Rectal smooth muscle tissue (tissue), 1 donor: Measurements from ENCODE around the gene CLPTM1L.
"Not testable (repeated sequence)": the region's sequence is repeated elsewhere in the genome, so short reads cannot be mapped to it uniquely, and the experiment has no call there.

ENCODE experiments used
- H3K27ac ChIP-seq: one replicate; pipeline ENCODE4 v1.7.0; 2013; ENCODE audit warnings: low read depth, low read length, inconsistent platforms
- H3K27me3 ChIP-seq: one replicate; pipeline ENCODE4 v1.7.0; 2013; ENCODE audit warnings: low read length; ENCODE audit not compliant: control insufficient read depth, insufficient read depth
- H3K36me3 ChIP-seq: one replicate; pipeline ENCODE4 v1.7.0; 2013; ENCODE audit warnings: low read length; ENCODE audit not compliant: control insufficient read depth, insufficient read depth
- H3K4me1 ChIP-seq: one replicate; pipeline ENCODE4 v1.7.0; 2013; ENCODE audit warnings: low read length; ENCODE audit not compliant: control insufficient read depth, insufficient read depth
- H3K4me3 ChIP-seq: one replicate; pipeline ENCODE4 v1.7.0; 2013; ENCODE audit warnings: low read length
- H3K9ac ChIP-seq: one replicate; pipeline ENCODE4 v1.7.0; 2013; ENCODE audit warnings: low read length

Gene CLPTM1L

GRCh38 chr5:1363160-1363559 is 18.3 kb upstream of the CLPTM1L start:
- Histone ChIP-seq H3K4me3 (no peak overlapping the region), H3K27ac (no peak overlapping the region), H3K36me3 (no peaks in the 10 kb centered on the region), H3K9ac (no peak overlapping the region), H3K27me3 (peaks cover 3% of the 10 kb centered on the region), H3K4me1 (no peaks in the 10 kb centered on the region)

- H3K9ac ChIP-seq, result no peak overlapping the region
- no peak overlapping the region for H3K4me3 ChIP-seq
- no peaks in the 10 kb centered on the region for H3K4me1 ChIP-seq
- H3K36me3 ChIP-seq, result no peaks in the 10 kb centered on the region
- H3K27me3 ChIP-seq, result peaks cover 3% of the 10 kb centered on the region
- no peak overlapping the region for H3K27ac ChIP-seq
Observed at GRCh38 chr5:1362242-1363015, 17.5 kb upstream of the CLPTM1L start.

DNA sequence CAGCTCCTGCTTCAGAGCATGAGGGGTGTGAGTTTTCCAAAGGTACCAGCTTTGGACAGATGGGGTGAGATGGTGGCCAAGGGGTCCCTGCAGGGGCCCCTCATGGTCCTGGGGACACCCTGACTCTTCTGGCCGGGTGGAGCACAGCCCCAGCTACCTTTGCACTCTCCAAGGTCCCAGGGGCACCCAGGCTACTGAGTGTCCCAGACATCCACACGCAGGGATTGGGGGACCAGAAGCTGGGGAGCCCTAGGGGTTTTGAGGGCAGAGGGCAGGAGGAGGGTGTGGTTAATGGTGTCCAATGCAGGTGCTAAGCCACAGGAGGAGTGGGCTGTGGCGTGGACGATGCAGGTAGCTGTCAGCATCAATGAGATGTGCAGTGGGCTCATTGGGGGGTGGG is 16.0 kb upstream of the CLPTM1L start:
- H3K27ac ChIP-seq, result no peak overlapping the region

DNA sequence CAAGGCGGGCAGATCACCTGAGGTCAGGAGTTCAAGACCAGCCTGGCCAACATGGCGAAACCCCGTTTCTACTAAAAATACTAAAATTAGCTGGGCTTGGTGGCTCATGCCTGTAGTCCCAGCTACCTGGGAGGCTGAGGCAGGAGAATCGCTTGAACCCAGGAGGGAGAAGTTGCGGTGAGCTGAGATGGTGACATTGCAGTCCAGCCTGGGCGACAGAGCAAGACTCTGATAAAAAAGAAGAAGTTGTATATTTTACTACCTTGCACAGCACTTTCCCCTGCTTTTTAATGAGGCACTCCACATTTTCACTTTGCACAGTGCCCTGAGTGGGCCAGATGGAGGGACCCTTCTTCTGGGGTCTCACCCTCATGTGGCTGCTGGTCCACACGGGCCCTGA is 15.5 kb upstream of the CLPTM1L start:
- H3K36me3 ChIP-seq, H3K27me3 ChIP-seq, H3K9ac ChIP-seq, H3K4me3 ChIP-seq, H3K4me1 ChIP-seq, H3K27ac ChIP-seq: not testable (repeated sequence)

More for the DNA sequence above, 16.0 kb upstream of the CLPTM1L start:
- no peak overlapping the region for H3K4me3 ChIP-seq
- H3K4me1 ChIP-seq, result no peaks in the 10 kb centered on the region
- peaks cover 3% of the 10 kb centered on the region for H3K27me3 ChIP-seq
- H3K9ac ChIP-seq, result no peak overlapping the region
- no peaks in the 10 kb centered on the region for H3K36me3 ChIP-seq

GRCh38 chr5:1359713-1360112 is 14.8 kb upstream of the CLPTM1L start:
- no peak overlapping the region for H3K4me3 ChIP-seq
- H3K9ac ChIP-seq, result no peak overlapping the region
- H3K36me3 ChIP-seq, result no peaks in the 10 kb centered on the region
- no peaks in the 10 kb centered on the region for H3K4me1 ChIP-seq
- peaks cover 3% of the 10 kb centered on the region for H3K27me3 ChIP-seq
- H3K27ac ChIP-seq, result no peak overlapping the region

- Histone ChIP-seq H3K9ac (no peak overlapping the region), H3K27me3 (peaks cover 3% of the 10 kb centered on the region), H3K4me3 (no peak overlapping the region), H3K27ac (no peak overlapping the region), H3K4me1 (no peaks in the 10 kb centered on the region), H3K36me3 (no peaks in the 10 kb centered on the region)
Observed at GRCh38 chr5:1359031-1359645, 14.2 kb upstream of the CLPTM1L start.

GRCh38 chr5:1358726-1359025 is 13.8 kb upstream of the CLPTM1L start:
- Histone ChIP-seq H3K36me3 (no peaks in the 10 kb centered on the region), H3K9ac (no peak overlapping the region), H3K4me1 (no peaks in the 10 kb centered on the region), H3K27me3 (peaks cover 3% of the 10 kb centered on the region), H3K4me3 (no peak overlapping the region), H3K27ac (no peak overlapping the region)

- Histone ChIP-seq H3K9ac (no peak overlapping the region), H3K27me3 (no peaks in the 10 kb centered on the region), H3K4me3 (no peak overlapping the region), H3K36me3 (no peaks in the 10 kb centered on the region), H3K27ac (no peak overlapping the region), H3K4me1 (no peaks in the 10 kb centered on the region)
Observed at GRCh38 chr5:1357946-1358725, 13.2 kb upstream of the CLPTM1L start.

DNA sequence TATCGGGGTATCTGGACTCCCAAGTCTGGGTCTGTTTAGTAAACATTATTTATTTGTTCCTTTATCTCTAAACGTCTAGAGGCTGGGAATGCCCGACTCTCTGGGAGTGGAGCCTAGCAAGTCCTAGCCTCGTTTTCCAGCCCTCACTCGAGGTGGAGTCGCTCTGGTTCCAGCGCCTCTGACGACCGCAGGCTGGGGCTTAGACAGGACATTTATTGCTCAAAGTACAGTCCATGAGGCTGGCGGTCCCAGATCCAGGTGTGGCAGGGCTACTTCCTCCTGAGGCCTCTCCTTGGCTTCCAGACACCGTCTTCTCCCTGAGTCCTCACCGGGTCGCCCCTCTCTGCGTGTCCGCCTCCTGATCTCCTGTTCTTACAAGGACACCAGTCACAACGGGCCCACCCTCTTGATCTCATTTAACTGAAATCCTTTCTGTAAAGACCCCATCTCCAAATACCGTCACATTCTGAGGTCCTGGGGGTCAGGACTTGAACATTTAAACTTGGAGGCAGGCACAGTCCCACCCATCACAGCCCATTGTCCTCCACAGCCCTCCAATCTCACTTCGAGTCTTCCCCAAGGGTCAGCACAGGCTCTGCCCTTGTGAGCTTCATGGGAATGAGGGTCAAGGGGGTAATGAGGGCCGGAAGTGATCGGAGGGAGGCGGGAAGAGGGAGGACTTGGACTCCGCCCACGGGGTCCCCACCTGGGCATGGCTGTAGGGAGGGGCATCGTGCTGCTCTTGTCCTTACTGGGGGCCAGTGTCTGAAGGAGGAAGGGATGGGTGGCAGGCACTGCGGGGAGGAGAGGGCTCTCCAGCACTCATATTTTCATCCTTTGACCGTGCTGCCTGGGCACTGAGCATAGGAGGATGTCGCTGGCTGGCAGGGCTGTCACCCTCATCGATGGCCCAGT is 12.2 kb upstream of the CLPTM1L start:
- Histone ChIP-seq H3K9ac (no peak overlapping the region), H3K4me3 (no peak overlapping the region), H3K4me1 (no peaks in the 10 kb centered on the region), H3K27me3 (no peaks in the 10 kb centered on the region), H3K27ac (no peak overlapping the region), H3K36me3 (no peaks in the 10 kb centered on the region)

- Histone ChIP-seq H3K4me1 (no peaks in the 10 kb centered on the region), H3K27ac (no peak overlapping the region), H3K9ac (no peak overlapping the region), H3K4me3 (no peak overlapping the region), H3K36me3 (no peaks in the 10 kb centered on the region), H3K27me3 (no peaks in the 10 kb centered on the region)
Observed at GRCh38 chr5:1354576-1354975, 9.7 kb upstream of the CLPTM1L start.

- Histone ChIP-seq H3K9ac (no peak overlapping the region), H3K27ac (no peak overlapping the region), H3K27me3 (no peaks in the 10 kb centered on the region), H3K36me3 (no peaks in the 10 kb centered on the region), H3K4me3 (no peak overlapping the region), H3K4me1 (no peaks in the 10 kb centered on the region)
Observed at GRCh38 chr5:1352231-1353219, 7.6 kb upstream of the CLPTM1L start.
